GM12874 (cell line): Measurements from ENCODE around the gene RERG.

Experiments used
- TF ChIP-seq, protein P1 (sequence below): IDR thresholded peaks from 2 replicates; pipeline ENCODE4 v1.5.1; 2011; ENCODE audit warnings: low read depth, mild to moderate bottlenecking, control low read depth, low read length, moderate library complexity; ENCODE audit not compliant: insufficient read depth

The RERG gene

DNA sequence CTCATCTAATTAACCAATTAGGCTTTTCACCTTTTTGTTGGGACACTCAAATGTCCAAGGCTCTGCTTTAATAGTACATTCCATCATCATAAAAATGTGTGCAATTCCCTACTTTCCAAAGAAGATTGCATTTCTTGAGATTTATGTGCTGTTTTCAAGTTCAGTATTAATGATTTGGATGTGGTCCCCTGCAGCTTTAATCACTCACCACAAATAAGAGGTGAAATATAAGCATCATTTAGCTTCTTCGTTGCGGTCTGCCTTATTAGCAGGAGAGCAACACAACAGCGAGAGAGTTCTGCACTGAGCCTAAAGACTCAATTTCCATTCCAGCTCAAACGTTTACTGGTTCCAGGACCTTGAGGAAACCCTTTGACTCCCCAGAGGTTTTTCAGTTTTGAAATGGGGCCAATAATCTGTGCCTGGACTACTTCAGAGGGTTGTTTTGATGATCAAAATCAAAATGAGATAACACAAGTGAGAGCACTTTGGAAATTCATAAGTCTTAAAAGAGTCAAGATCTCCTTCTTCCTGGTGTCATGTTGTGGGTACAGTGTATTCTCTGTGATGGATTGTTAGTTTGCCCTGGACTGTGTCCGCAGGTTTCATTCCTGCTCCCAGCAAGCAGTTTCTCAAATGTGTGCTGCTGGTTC lies 53.1 kb downstream of the RERG start:
- TF ChIP-seq, protein P1, sequence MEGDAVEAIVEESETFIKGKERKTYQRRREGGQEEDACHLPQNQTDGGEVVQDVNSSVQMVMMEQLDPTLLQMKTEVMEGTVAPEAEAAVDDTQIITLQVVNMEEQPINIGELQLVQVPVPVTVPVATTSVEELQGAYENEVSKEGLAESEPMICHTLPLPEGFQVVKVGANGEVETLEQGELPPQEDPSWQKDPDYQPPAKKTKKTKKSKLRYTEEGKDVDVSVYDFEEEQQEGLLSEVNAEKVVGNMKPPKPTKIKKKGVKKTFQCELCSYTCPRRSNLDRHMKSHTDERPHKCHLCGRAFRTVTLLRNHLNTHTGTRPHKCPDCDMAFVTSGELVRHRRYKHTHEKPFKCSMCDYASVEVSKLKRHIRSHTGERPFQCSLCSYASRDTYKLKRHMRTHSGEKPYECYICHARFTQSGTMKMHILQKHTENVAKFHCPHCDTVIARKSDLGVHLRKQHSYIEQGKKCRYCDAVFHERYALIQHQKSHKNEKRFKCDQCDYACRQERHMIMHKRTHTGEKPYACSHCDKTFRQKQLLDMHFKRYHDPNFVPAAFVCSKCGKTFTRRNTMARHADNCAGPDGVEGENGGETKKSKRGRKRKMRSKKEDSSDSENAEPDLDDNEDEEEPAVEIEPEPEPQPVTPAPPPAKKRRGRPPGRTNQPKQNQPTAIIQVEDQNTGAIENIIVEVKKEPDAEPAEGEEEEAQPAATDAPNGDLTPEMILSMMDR, result no peak

DNA sequence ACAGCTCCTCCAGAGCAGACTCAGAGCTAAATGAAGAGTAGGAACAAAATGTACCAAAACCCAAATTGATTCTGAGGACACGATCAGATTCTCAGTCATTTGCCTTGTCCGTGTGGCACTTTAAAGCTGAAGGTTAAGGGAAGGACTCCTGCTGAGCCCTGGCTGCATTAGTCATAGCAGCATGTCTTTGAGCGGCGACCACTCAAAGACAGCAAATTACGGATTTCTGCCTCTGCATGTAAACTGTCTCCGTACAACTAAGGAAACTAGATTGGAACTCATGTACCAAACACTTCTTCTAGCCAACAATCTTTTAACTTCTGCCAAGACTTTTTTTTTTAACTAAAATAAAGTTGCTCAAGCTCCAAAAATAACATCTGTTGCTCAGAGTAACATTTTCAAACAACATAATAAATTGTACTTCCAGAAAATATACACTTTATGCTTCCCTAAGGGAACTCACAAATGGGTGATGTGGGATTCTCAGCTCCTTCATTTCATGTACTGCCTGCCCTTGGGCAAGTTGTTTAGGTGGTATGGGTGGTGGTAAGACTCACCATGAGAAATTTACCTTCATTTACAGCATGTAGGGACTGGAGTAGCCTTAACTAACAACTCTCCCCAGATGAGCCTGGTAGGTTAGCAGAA lies 56.1 kb downstream of the RERG start:
- TF ChIP-seq, protein P1, result no peak

DNA sequence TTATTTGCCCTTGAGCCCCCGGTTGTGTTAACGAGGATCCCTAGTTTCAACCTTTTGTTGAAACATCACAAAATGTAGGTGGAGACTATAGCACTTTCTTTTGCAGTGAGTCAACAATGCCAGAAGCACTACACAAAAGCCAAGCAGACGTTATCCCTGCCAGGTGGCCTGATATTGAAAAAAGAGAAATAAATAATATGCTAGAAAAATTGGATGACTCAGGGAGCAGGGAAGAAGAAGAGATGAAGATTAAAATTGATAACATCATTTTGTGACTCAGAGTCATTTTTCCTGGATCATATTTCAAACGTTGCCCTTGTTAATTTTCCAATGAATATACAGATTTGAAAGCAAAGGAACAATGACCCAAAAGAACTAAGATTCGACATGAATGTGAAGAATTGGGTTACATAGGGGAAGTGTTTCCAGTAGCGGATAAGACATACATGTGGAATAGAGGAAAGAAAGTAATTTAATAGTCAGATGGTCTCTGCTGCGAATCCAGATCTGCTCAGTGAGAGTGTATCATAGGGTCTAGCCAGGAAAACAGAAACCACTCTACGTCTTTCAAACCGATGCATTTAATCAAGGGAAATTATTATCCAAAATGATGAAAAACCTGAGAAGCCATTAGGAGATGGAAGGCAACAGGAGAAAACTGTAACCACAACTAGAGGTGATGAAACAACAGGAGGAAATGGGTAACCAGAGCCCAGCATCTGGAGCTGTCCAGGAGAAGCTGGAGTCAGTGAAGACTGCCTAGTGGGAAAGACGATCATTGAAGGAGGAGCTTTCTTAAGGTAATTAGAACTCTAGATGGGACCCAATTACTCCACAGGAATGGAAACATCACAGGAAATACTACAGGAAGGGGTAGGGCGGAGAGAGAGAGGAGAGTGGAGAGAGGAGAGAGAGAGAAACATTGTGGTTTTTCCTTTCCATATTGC lies 57.9 kb downstream of the RERG start:
- TF ChIP-seq, protein P1, result no peak

DNA sequence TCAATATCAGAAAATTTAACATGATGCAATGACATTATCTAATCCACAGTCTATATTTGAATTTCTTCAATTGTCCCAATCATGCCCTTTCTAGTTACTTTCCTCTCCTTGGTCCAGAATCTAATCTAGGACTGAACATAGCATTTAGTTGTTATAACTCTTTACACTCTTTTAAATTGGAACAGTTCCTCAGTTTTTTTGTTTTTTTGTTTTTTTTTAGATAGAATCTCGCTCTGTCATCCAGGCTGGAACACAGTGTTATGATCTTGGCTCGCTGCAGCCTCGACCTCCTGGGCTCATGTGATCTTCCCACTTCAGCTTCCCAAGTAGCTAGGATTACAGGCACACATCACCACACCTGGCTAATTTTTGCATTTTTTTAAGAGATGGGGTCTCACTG lies 63.1 kb downstream of the RERG start:
- TF ChIP-seq, protein P1, result no peak

DNA sequence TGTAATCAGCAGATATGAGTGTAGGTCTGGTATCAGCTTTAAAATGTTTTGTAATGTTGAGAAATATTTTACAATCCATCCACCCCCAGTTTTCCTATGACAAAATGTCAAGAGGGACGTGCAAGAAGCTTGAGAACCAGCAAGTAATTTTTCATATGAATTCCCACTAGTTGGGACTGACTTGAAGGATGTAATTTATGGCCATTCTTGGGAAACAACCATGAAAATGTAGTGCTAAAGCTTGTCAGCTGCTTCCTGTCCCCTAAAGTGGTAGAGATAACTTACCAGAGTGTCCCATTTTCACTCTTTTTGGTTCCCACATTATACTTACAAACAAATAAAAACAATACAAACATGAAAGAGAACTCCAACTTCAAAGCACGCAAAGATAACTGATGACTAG lies 63.9 kb downstream of the RERG start:
- TF ChIP-seq, protein P1, result no peak

DNA sequence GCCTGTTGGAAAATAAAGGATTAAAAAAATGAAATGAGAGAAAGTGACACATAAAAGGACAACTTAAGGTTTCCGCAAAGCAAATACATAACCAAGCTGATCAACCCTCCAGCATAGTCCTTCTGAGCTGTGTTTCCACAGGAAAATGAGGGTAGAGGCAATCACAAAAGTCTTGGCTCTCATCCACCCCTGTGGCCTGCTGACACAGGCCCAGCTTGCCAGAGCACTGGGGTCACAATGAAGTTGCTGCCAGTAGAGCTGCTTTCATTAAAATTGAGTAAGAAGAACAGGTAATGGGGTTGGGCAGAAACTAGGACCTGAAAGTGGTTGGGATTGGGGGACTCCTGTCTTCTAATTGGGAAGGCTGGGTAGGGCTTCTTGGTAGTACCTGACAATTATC lies 65.9 kb downstream of the RERG start:
- TF ChIP-seq, protein P1, result no peak

DNA sequence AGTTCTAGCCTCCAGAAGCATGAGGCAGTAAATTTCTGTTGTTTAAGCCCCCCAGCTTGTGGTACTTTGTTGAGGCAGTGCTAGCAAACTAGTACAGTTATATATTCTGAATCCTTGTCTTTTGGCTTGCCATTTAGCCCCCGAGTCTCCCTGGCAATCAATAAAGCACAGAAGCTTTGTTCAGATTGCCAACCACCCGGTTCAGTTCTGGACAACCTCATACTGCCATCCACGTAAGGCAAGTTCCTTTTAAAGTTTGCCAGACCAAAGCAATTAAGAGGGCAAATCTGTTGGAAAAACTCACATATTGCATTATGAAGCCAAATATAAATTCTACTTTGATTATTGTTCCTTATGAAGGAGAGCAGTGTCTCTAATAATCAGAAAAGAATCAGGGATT lies 67.1 kb downstream of the RERG start:
- TF ChIP-seq, protein P1, result no peak
